Measurements from ENCODE around the gene MEA1.
"Not testable (repeated sequence)": the region's sequence is repeated elsewhere in the genome, so short reads cannot be mapped to it uniquely, and the experiment has no call there.

The MEA1 gene

DNA sequence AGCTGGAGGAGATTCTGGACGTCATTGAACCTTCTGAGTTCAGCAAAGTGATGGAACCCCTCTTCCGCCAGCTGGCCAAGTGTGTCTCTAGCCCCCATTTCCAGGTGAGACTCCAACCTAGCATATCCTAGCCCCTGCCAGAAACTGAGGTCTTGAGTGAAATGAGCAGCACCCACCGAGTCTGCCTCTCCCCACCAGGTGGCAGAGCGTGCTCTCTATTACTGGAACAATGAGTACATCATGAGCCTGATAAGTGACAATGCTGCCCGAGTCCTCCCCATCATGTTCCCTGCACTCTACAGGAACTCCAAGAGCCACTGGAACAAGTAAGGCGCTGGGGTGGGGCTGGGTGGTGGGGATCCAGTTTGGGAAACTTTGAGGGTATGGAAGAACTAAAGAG, 4.6 kb downstream of the MEA1 start:
- DNase-seq (ENCODE audit: low read depth): no peak

DNA sequence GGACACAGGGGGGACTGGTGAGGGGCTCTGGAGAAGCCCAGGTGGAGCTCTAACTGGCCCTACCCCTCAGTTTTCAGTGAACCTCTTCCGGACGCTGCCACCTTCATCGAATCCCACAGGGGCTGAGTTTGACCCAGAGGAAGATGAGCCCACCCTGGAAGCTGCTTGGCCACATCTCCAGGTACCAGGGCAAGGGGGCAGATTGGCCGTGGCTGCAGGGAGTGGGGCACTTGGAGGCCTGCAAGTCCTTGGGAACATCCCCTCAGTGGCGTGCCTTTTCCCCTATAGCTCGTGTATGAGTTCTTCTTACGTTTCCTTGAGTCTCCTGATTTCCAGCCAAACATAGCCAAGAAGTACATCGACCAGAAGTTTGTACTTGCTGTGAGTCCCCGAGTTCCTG, 6.6 kb downstream of the MEA1 start:
- no peak for DNase-seq (ENCODE audit: low read depth)

DNA sequence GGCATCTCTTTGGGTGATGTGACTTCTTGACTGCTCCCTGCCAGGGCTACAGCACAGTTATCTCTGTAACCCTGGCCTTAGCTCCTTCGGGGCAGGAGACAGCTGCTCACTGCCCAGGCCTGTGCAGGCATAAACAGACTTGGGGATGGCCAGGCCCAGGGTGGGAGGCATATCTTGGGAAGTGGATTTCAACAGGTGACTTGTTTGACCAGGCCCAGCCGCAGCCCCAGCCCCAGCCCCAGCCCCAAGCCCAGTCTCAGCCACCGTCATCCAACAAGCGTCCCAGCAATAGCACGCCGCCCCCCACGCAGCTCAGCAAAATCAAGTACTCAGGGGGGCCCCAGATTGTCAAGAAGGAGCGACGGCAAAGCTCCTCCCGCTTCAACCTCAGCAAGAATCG, 7.5 kb downstream of the MEA1 start:
- no peak for DNase-seq (ENCODE audit: low read depth)

DNA sequence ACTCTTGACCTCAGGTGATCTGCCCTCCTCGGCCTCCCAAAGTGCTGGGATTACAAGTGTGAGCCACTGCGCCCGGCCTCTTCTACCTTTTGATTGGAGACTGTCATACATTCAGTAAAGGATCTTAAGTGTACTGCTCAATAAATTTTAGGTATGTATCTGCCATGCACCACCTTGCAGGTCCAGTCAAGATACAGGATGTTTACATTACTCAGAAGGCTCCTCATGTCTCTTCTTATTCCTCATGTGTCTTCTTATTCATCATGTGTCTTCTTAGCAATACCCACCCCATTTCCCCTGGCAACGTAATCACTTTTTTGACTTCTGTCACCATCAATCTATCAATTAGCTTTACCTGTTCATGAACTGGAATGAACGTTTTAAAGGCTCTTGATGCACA, 7.9 kb downstream of the MEA1 start:
- DNase-seq (ENCODE audit: low read depth): no peak

DNA sequence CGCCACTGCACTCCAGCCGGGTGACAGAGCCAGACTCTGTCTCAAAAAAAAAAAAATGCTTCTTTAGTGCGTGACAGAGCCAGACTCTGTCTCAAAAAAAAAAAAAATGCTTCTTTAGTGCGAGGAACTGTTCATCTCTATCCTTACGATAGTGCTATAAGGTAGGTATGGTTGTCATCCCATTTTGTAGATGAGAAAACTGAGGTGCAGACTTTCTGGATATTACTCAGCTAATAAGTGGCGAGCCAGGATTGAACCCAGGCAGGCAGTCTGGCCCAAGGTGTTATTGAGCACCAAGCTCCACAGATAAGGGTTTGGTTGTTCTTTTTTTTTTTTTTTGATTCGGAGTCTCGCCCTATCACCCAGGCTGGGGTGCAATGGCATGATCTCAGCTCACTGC, 11.9 kb downstream of the MEA1 start:
- no peak for DNase-seq (ENCODE audit: low read depth)

DNA sequence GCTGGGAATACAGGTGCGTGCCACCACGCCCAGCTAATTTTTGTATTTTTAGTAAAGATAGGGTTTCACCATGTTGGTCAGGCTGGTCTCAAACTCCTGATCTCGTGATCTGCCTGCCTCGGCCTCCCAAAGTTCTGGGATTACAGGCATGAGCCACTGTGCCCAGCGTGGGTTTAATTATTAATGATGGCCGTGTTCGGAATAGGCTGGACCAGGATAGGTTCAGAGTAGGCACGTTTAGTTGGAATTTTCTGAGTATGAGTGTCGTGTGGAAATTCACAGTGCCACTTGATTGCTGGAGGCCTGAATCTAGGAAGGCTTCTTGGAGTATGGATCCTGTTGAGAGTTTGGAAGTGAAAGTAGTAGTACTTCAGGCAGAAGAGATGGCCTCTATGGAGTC, 15.5 kb downstream of the MEA1 start:
- not testable (repeated sequence) for DNase-seq (ENCODE audit: low read depth)

DNA sequence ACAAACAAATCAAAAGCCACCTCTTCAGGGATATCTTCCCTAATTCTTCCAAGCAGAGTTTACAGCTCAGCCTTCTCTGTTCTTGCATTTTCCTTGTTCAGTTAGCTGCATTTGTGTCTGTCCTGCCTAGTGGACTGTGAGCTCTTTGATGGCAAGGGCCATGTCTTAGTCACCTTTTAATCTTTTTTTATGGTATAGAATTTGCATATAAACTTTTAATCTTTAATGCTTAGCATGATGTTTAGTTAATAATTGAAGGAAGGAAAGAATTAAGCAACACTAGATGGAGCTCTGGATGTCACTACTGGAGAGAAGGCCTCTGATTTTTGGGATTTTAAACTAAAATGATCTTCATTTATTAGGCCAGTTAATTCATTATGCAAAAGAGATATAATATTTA, 17.2 kb downstream of the MEA1 start:
- DNase-seq (ENCODE audit: low read depth): no peak

DNA sequence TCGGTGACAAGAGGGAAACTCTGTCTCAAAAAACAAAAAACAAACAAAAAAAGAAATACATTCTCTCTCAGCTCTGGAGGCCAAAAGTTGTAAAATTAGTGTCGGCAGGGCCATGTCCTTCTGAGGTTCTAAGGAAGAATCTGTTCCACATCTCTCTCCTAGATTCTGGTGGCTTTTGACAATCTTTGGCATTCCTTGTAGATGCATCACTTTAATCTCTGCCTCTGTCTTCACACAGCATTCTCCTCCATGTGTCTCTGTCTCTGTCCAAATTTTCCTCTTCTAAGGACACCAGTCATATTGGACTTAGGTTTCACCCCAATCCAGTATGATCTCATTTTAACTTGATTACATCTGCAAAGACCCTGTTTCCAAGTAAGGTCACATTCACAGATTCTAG, 20.3 kb downstream of the MEA1 start:
- no peak for DNase-seq (ENCODE audit: low read depth)

DNA sequence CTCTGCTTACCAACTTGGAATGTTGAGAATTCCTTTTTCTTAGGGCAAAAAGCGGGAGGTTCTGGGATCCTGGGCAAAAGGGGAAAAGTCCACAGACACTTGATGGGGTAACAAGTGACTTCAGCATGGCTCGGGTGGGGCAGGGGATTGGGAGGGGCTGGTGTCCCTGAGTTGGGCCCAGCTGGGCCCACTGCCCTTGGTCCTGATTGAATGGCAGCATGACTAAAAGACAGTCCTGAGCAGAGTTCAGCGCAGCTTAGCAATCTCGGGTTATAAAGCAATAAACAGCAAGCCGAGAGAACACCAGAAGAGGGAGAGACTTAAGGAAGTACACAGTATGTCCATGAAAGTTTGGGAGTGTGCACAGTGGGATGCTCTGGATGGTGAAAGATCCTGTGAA, 23.8 kb downstream of the MEA1 start:
- DNase-seq (ENCODE audit: low read depth): no peak

DNA sequence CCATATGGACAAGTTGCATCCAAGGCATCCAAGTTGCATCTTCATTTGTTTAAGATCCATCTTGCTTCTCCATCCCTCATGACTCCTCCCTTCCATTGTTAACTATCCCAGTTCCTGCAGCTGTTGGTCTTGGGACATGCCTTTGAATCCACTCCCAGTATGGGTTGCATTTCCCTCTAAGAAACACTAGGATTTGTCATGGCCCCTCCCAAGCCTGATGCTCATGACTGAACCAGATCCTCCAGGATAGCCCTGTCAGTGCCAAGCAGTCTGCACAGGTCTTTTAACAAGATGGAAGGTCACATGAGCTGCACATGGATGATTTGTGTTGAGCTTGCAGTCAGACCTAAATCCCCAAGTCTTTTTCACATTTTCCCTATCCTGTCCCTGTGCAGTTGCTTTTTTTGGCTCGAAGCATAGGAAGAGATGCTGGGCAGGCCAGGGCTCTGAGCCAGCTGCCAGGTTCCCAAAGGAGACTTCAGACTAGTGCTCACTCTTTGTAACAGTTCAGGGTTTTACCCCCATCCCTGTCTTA, 25.2 kb downstream of the MEA1 start:
- no peak for DNase-seq (ENCODE audit: low read depth)

DNA sequence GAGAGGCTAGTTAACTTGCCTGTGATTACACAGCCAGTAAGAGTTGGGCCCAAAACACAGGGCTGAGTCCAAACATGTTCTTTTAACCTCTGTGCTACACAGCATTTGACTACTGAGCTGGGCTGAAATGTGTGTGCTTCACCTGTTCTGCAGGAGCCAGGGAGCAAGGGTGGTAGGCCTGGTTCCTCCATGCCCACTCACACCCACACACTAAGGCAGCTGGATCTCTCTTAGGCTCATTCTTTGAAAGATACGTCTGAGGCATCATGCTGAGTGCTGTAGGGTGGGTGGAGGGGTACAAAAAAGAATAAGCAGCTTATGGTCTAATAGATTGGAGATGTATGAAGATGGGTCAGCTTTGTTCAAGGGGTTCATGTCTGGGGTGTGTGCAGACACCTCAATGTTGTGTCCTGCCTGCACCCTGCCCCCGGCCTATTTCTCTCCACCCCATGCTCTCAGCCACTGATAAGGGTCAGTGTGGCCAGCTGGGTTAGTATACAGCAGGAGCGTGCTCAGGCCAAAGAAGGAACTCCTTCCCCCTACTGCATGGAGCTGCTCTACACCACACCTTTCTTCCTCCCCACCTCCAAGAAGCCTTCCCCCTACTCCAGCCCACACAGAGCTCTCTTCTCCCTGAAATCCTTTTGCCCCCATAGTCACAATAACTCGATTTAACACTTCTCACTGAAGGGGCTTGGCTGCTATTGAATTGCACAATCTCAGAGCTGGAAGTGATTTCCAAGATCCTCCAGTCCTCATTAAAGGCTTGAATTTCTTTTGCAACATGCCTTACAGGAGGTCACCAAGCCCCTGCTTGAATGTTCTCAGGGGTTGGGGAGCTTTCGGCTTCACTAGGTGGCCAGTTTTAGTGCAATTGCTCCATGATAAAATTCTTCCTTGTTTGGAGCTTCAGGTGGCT, 26.0 kb downstream of the MEA1 start:
- no peak for DNase-seq (ENCODE audit: low read depth)

DNA sequence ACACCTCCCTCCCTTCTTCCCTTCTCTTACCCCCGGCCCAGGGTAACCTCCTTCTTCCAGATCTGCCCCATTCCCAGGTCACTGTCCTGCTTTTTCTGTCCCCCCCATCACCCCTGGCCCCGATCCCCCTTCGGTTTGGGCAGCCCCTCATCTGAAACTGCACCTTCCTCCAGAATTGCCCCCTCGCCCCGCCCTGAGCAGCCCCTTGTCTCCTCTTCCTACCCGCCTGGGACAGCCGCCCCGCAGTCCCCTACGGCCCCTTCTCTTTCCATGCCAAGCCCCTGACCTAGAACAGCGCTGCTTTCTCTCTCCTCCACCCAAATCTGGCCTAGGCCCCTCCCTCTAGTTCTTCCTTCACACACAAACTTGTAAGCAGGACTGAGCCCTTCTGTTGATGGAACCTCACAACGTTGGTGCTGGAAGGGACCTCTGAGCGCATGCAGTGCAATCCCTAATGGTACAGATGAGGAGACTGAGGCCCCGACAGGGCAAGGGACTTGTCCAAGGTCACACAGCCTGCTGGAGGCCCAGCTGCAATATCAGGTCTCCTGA, 28.7 kb downstream of the MEA1 start:
- DNase-seq (ENCODE audit: low read depth): no peak

DNA sequence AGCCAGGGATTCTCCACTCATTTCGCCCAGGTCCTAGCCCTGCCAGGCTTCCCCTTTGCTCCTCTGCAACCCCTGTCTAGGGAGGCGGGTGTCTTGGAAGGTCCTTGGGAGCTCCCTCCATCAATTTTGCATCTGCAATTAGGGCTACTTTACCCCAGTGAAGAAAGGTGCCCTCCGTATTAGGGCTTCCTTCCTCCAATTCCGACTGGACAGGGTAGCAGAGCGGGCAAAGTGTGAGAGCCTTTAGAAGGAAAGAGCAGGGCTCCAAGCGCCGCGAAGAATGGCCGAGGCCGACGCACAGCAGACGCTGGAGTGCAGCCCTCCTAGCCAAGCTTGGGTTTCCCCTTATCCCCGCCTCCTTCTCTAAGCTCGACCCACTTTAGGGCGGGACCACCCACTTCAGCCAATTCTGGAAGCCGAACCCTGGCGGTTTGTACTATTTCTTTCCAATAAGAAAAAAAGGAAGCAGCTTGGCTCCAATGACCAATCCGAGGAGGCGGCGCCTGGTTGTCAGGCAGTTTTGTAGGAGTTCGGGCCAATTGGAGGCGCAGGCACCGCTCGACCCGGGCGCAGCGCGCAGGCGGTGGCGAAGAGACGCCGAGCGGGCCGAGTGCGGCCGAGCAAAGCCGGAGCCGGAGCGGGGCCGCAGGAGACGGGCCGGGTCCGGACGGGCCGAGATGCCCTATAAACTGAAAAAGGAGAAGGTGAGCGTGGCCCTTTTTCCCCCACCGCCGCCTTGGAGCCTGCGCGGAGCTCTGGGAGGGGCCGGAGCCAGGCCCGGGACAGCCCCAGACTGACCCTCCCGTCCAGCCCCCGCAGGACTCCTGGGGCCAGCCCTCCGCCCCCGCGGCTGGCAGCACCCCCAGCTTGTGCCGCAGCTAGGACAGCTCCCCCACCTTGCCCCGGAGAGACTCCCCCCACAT, 29.5 kb downstream of the MEA1 start, which contains the start of gene PPP2R5D:
TSS of gene PPP2R5D (plus strand) at position 570 of the 923 bp plus-strand sequence. CDS start at position 678, 108 bp downstream.
- DNase-seq (ENCODE audit: low read depth): peak; percentile 95

DNA sequence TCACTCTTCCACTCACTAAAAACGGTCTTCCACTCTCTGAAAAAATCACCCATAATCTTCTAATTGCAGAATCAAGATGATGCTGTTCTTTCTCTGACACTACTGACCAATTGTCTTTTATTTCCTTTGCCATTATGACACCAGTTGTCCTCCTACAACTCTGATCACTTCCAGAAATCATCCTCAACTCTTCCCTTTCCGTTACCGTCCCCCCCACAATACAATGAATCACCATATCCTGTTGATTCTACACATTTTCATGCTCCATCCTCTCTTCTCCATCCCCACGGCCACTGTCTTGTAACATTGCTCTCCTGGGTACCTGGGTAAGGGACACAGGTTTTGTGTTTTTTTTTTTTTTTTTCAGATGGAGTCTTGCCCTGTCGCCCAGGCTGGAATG, 31.9 kb downstream of the MEA1 start:
- no peak for DNase-seq (ENCODE audit: low read depth)

DNA sequence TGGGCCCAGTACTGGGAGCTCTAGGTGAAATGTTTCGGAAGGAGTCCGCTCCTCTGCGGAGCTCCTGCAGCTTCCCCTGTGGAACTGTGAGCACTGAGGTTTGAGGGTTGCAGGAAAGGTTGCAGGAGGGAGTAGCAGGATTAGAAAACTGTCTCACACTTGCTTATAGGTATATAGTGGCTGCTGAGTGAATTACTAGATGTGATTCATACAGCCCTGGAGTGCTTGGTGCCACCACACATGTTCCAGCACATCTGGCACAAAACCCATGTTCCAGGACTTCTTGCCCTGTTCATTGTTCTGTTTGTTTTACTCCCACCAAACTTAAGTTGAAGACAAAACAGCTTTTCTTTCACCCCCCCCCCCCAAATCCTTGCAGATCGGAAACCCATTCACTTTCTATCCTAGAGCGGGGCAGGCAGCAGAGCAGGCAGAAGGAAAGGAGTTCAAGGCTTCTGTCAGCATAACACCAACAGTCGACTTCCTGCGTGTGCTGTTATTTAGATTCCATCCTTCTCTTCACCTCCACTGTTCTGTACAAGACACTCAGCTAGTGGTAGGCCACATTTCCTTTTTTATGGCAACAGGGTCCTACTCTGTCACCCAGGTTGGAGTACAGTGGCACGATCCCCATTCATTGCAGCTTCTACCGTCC, 34.1 kb downstream of the MEA1 start:
- no peak for DNase-seq (ENCODE audit: low read depth)

DNA sequence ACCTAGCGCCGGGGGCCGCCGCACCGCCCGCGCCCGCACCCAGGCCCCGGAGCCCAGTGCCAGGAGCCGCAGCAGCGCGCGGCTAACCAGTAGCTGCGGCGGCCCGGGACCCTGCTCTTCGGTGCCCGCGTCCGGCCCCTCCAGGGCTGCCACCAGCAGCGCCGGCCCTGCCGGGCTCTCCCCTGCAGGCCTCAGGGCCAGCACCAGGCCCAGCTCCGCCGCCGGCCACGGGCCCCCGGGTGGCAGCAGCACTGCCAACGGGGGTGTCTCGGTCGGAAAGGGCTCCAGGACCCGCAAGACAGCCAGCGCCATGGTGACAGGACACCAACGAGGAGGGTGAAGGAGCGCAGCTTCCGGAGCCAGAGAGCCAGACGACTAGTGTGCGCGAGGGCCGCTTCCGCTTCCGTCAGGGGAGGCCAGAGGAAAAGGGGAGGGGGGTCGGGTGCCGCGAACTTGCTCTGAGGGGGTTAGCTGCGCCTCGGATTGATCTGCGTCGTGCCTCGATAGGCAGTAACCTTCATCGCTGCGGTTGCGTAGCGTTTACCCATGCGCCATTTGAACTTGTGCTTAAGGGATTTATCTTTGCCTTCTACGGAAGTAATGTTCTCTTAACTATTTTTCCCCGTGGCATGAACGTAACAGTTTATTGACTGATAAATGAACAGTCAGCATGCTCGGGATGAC, 34.8 kb downstream of the MEA1 start, which contains the start of gene PEX6:
TSS of gene PEX6 (minus strand) at position 343 of the 684 bp plus-strand sequence. CDS start at position 312, 31 bp downstream.
- DNase-seq (ENCODE audit: low read depth): peak; percentile 95

DNA sequence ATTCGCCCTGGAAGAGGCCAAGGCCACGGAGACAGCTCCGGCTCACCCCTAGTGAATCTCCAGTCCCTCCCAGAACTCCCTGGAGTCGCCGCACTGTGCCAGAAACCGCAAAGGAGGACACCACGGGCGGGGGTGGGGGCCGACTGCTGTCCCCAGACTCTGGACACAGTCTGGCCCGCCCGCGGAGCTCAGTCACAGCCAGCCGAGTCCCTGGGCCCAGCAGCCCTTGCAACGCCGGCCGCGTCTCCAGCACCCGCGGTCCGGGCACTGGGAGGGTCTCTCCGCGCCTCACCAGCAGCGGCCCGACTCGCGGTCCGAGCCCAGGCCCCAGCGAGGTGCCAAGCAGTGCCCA, 35.3 kb downstream of the MEA1 start:
- no peak for DNase-seq (ENCODE audit: low read depth)

DNA sequence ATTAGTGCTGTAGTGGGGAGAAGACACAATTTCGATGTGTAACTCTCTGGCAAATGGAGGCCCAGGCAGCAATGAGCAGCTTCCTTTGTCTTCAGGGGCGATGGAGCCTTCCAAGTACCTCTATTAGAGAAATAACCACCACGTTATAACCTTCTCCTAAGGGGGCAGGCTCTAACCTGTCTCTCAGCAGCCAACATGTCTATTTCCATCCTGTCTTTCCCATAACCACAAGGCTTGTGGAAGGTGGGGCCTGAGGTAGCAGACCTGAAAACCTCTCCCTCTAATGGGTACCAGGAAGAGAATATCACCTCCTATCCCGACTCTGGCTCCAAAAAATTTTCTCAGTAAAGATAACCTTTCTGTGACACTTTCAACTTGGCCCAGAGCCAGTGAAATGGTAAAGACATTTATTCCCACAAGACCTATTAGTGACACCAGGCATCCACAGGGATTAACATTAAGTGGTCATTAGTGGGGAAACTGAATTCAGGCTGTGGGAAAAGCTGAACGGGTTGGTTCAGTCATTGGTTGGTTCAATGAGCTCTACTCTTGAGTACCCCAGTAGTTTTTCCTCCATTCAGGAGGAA, 38.7 kb downstream of the MEA1 start:
- DNase-seq (ENCODE audit: low read depth): no peak

DNA sequence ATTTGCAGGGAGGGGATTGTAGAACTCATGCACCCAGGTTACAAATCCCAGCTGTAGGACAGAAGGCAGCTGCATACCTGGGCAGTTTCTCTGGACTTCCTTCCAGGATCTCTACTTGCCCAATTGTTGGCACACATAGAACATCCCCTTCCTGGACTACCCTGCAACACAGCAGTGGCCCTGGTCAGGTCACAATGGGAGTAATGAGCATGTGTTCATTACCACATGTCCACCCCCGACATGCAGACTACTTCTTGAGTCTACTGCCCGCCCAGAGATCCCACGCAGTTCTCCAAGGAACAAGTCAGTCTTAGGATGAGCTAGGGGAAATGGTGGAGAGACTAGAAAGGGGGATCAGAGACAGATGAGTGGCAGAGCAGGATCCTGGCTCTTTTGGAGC, 39.8 kb downstream of the MEA1 start:
- DNase-seq (ENCODE audit: low read depth): no peak

DNA sequence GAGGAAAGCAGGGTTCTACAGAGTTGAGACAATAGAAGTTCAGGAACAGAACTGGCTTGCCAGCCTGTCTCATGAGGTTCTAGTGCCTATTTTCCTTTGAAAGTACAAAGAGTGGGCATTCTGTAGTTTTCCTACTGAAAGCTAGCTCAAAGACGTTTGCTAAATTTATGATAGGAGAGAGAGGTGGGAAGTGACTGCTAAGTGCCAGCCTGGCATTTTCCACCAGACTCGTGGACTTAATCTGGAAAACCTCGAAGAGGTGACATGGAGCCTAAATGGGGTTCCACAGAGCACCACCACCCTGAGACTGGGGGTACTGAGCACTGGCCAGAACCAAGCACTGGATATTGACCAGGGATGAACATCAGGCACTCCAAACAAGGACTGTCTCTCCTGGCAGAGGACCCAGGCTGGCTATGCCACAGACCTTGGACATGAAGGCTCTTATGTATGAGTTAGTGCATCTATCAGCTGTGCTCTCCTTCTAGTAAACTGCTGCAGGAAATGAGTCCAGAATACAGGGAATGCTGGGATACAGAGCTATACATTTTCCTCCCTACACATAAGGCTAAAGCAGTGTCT, 41.9 kb downstream of the MEA1 start:
- no peak for DNase-seq (ENCODE audit: low read depth)

All from T-helper 22 cell (primary cell).